Ectodermal cell (in vitro differentiated cells): ENCODE measurements around the gene NTM.

Experiments used
- H3K27ac ChIP-seq: 2 replicates; pipeline ENCODE4 v1.7.0; 2013; ENCODE audit warnings: mild to moderate bottlenecking, low read depth, low read length; ENCODE audit not compliant: insufficient read depth, poor library complexity, severe bottlenecking
- H3K27me3 ChIP-seq: 2 replicates; pipeline ENCODE4 v1.7.0; 2013; ENCODE audit warnings: mild to moderate bottlenecking, low read length; ENCODE audit not compliant: insufficient read depth, control insufficient read depth, poor library complexity, severe bottlenecking
- H3K36me3 ChIP-seq: one replicate; pipeline ENCODE4 v1.7.0; 2013; ENCODE audit warnings: low read length; ENCODE audit not compliant: control insufficient read depth, insufficient read depth
- H3K4me1 ChIP-seq: one replicate; pipeline ENCODE4 v1.7.0; 2013; ENCODE audit warnings: low read length; ENCODE audit not compliant: control insufficient read depth, insufficient read depth
- H3K4me3 ChIP-seq: 2 replicates; pipeline ENCODE4 v1.7.0; 2013; ENCODE audit warnings: low read depth, low read length, control low read depth; ENCODE audit not compliant: insufficient read depth
- H3K9me3 ChIP-seq: 2 replicates; pipeline ENCODE4 v1.7.0; 2013; ENCODE audit warnings: mild to moderate bottlenecking, low read length, moderate library complexity; ENCODE audit not compliant: control insufficient read depth
- WGBS, 2 experiments: methylation state at CpG; one replicate each; pipeline ENCODE4 v1.1.7; 2013; ENCODE audit warnings: missing lambda C conversion rate in 2 of 2; 5-methylcytosine and 5-hydroxymethylcytosine counted together

Gene NTM

DNA sequence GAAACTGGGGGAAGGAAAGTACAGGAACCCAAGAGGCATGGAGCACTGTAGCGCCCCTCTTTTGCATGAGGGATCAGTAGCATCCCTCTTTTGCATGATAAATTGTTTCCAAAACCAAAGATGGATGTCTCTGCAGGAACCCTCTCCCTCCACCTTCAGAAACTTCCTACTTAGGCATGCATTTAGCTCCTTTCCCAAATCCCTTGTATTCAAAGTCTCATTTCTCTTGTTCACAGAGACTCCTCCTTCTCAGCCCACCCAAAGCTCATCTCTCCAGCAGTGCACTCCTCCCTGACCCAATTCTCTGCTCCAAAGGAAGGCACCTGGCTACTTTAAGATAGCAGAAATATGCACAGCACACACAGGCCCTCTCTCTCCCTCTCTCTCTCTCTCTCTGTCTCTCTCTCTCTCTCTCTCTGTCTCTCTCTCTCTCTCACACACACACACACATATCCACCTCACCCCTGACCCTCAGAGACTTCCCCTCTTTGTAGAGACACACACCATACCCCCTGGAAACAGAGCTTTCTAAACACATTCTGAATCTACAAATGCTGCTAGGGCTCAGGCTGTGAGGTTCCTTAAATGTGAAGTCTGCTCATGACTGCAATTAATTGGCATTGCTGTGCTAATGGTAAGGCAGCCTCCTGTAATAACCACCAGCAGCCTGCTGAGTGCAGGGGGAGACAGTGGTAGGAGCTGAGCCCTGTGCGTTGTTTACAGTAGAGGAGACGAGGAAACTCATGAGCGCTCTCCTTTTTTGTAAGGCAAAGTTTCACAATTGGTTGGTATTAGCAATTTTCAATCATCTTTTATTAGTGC lies 519.6 kb downstream of the NTM start:
- Histone ChIP-seq H3K36me3 (no peaks in the 10 kb centered on the region), H3K4me3 (no peak overlapping the region), H3K27ac (peak overlapping the region; percentile 47), H3K27me3 (no peaks in the 10 kb centered on the region), H3K9me3 (no peaks in the 10 kb centered on the region), H3K4me1 (peaks cover 12% of the 10 kb centered on the region)
- WGBS, 2 experiments = 27 to 35% methylated on average over 4 of the region's 4 CpGs

DNA sequence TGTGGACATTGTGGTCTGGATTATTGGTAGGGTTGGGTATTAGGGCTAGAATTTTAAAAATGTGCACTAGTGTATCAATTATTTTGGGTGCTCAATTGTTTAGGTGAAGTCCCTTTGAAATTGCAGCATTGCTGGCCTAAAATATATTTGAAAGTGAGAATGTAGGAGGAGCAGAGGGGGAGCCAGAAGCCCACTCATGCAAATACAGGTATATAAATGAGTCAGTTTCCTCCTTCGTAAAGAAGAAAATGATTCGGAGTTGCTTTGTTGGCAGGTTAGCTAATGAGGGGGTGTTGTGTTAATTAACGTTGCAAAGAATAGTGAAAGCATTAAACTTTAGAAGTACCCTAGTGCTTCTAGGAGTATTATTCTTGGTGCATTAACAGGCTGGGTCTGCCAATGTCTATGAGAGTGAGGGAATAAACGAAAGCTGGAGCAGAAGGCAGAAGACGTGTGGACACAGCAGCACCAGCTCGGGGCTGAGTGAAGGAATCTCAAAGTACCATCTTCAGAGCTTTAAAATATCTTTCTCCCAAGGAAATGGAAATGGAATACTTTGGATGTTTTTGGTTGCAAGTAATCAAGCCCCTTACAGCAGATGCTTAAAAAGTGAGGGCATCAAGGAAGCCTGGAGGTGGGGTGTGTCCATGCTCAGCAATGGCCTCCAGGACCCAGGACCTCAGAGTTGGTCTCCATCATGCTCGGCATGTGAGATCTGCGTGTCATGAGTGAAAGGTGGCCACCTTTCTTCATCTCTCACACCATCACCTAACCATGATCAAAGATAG lies 522.9 kb downstream of the NTM start:
- Histone ChIP-seq H3K27ac (no peak overlapping the region), H3K4me3 (no peak overlapping the region), H3K27me3 (no peaks in the 10 kb centered on the region), H3K36me3 (no peaks in the 10 kb centered on the region), H3K9me3 (no peaks in the 10 kb centered on the region), H3K4me1 (peaks cover 12% of the 10 kb centered on the region)
- 92 to 94% methylated on average over 8 of the region's 8 CpGs for WGBS, 2 experiments

GRCh38 chr11:131893988-131894387 lies 523.6 kb downstream of the NTM start:
- Histone ChIP-seq H3K36me3 (no peaks in the 10 kb centered on the region), H3K27me3 (no peaks in the 10 kb centered on the region), H3K4me1 (peaks cover 12% of the 10 kb centered on the region), H3K27ac (no peak overlapping the region), H3K9me3 (no peaks in the 10 kb centered on the region), H3K4me3 (no peak overlapping the region)
- WGBS, 2 experiments = 95 to 98% methylated on average over 5 of the region's 5 CpGs

- 95 to 96% methylated on average over 10 of the region's 10 CpGs for WGBS, 2 experiments
- Histone ChIP-seq H3K4me1 (peaks cover 4% of the 10 kb centered on the region), H3K9me3 (no peaks in the 10 kb centered on the region), H3K27me3 (no peaks in the 10 kb centered on the region), H3K27ac (no peak overlapping the region), H3K36me3 (no peaks in the 10 kb centered on the region), H3K4me3 (no peak overlapping the region)
These were observed 524.5 kb downstream of the NTM start for GRCh38 chr11:131894615-131895544.

- H3K4me3 ChIP-seq = no peak overlapping the region
- H3K27me3 ChIP-seq = no peaks in the 10 kb centered on the region
- no peaks in the 10 kb centered on the region for H3K36me3 ChIP-seq
- no peak overlapping the region for H3K27ac ChIP-seq
- H3K9me3 ChIP-seq = no peaks in the 10 kb centered on the region
- H3K4me1 ChIP-seq = no peaks in the 10 kb centered on the region
- 55 to 62% methylated on average over 1 to 2 of the region's 2 CpGs for WGBS, 2 experiments
These were observed 525.5 kb downstream of the NTM start for GRCh38 chr11:131895865-131896264.

- H3K36me3 ChIP-seq = no peaks in the 10 kb centered on the region
- no peaks in the 10 kb centered on the region for H3K4me1 ChIP-seq
- WGBS, 2 experiments = 89 to 93% methylated on average over 8 of the region's 8 CpGs
- H3K4me3 ChIP-seq = no peak overlapping the region
- H3K27ac ChIP-seq = no peak overlapping the region
- H3K27me3 ChIP-seq = no peaks in the 10 kb centered on the region
- H3K9me3 ChIP-seq = no peaks in the 10 kb centered on the region
These were observed 526.7 kb downstream of the NTM start for GRCh38 chr11:131896978-131897615.

DNA sequence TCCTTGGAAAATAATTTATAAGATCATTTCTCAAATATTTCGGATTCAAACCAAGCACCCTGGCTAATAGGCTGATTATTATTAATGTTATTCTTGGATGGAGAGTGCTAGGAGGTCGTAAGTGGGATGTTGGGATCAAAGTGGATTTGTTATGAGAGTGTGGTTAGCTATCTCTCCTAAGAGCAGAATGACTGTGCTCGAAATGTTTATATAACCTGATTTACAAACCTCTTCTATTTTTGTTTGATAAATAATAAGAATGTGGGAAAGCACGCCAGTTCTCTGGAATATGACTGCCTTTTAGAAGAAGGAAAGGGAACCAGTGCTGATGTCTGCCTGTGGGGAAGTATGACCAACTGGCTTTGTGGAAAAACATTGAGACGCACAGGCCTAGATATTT lies 527.5 kb downstream of the NTM start:
- WGBS, 2 experiments = 52 to 56% methylated on average over 3 to 4 of the region's 5 CpGs

DNA sequence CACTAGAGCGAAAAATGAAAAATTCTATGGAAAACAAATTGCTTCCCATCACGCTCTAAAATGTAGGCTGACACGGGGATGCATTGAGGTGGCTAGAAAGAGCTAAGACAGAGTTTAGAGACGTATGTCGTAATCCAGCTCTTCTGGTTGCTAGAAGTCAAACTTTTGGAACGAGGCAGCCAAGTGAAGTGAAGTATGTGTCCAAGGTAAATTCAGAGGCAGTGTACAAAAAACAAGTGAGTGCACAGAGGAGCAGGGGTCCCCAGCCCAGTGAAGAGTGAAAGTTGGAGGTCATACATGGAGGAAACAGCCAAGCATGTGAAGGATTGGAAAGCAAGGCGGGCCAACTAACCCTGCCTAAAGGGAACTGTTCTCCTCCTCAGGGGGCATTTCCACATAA lies 528.5 kb downstream of the NTM start:
- H3K4me1 ChIP-seq = no peaks in the 10 kb centered on the region

More for the DNA sequence above, 527.5 kb downstream of the NTM start:
- Histone ChIP-seq H3K36me3 (no peaks in the 10 kb centered on the region), H3K4me3 (no peak overlapping the region), H3K27ac (no peak overlapping the region), H3K4me1 (no peaks in the 10 kb centered on the region), H3K27me3 (no peaks in the 10 kb centered on the region), H3K9me3 (no peaks in the 10 kb centered on the region)

GRCh38 chr11:131899950-131900580 lies 529.6 kb downstream of the NTM start:
- Histone ChIP-seq H3K4me3 (no peak overlapping the region), H3K9me3 (no peaks in the 10 kb centered on the region), H3K36me3 (no peaks in the 10 kb centered on the region), H3K4me1 (no peaks in the 10 kb centered on the region), H3K27ac (no peak overlapping the region), H3K27me3 (no peaks in the 10 kb centered on the region)
- 90 to 93% methylated on average over 6 of the region's 6 CpGs for WGBS, 2 experiments

More for the DNA sequence above, 528.5 kb downstream of the NTM start:
- 93 to 96% methylated on average over 7 of the region's 7 CpGs for WGBS, 2 experiments
- Histone ChIP-seq H3K9me3 (no peaks in the 10 kb centered on the region), H3K27me3 (no peaks in the 10 kb centered on the region), H3K27ac (no peak overlapping the region), H3K36me3 (no peaks in the 10 kb centered on the region), H3K4me3 (no peak overlapping the region)
